K562 (cell line): ENCODE measurements around the gene CARD11. TPM values are rescaled to one million over a fixed set of nuclear protein-coding genes. Genes with fewer than 3 reads are reported as not detected.

Experiments
- ATAC-seq: fragments of 200-7000 bp; cut with Tn5 transposase; 3 replicates; pipeline ENCODE4 v1.9.1; 2020; ENCODE audit warnings: moderate library complexity
- BruUV-seq: library from RNA; stranded (reverse); fragments of 400-500 nt; replicated peaks from 2 replicates; lab custom pipeline; 2021; lab: Mats Ljungman, UMichigan
- CTCF ChIA-PET: fragments of 300-600 bp; formaldehyde crosslinking; extraction: SDS; loops from one replicate; lab custom pipeline; 2021; ENCODE audit warnings: low intra/inter-chr PET ratio; lab: Yijun Ruan, JAX
- POLR2A ChIA-PET: fragments of 300-600, 350-650 bp; sonication (Branson Sonifier 250); formaldehyde crosslinking; extraction: SDS; loops from one replicate; lab custom pipeline; 2021; ENCODE audit warnings: antibody characterized with exemption, inconsistent platforms; lab: Yijun Ruan, JAX
- DNase-seq, 4 experiments: peaks; one replicate each; pipeline versions ENCODE4 v3.0.0 to v3.0.0-alpha.2; 2011 to 2018; ENCODE audit warnings: low spot score in 3 of 4, mixed read lengths in 3 of 4; ENCODE audit errors: extremely low read depth in 1 of 4
- FAIRE-seq: peaks from 2 replicates; lab custom pipeline; 2011; peaks lifted over from hg19 to GRCh38; lab: Jason Lieb, UNC
- H2AFZ ChIP-seq: 2 replicates; pipeline ENCODE4 v1.6.0; 2011; ENCODE audit warnings: low read depth, low read length, control low read depth, inconsistent platforms
- H3K27ac ChIP-seq: fragments of 200-600 bp; 3 replicates; pipeline ENCODE4 v1.8.0; 2011; ENCODE audit warnings: low read depth, mild to moderate bottlenecking, control low read depth, inconsistent platforms, low read length, moderate library complexity, mixed read lengths; ENCODE audit errors: extremely low read depth
- H3K27me3 ChIP-seq, 2 experiments: fragments of 300-600 bp in 1 of 2; 2 replicates in 1 of 2; 3 replicates in 1 of 2; pipeline versions ENCODE4 v1.6.0 to v1.8.0; 2011; ENCODE audit warnings: inconsistent platforms in 2 of 2, low read length in 2 of 2, mild to moderate bottlenecking in 1 of 2, mixed read lengths in 1 of 2, moderate library complexity in 1 of 2; ENCODE audit not compliant: control insufficient read depth in 2 of 2, insufficient read depth in 2 of 2
- H3K36me3 ChIP-seq: fragments of 300-600 bp; 3 replicates; pipeline ENCODE4 v1.8.0; 2011; ENCODE audit warnings: mild to moderate bottlenecking, low read length, inconsistent platforms; ENCODE audit not compliant: control insufficient read depth, insufficient read depth
- H3K4me1 ChIP-seq, 2 experiments: fragments of 200-600 bp in 1 of 2; replicated peaks in 1 of 2; 2 replicates in 1 of 2; 3 replicates in 1 of 2; pipeline versions ENCODE4 v1.5.1 to v1.8.0; 2011; ENCODE audit warnings: inconsistent platforms in 2 of 2, low read length in 2 of 2, mild to moderate bottlenecking in 1 of 2, mixed read lengths in 1 of 2, moderate library complexity in 1 of 2; ENCODE audit not compliant: control insufficient read depth in 2 of 2, insufficient read depth in 2 of 2
- H3K4me2 ChIP-seq: 2 replicates; pipeline ENCODE4 v1.6.1; 2011; ENCODE audit warnings: low read length, control low read depth, inconsistent platforms, mixed read lengths; ENCODE audit not compliant: insufficient read depth
- H3K4me3 ChIP-seq: fragments of 200-600 bp; sonication (generic), shearing (Covaris generic); 2 replicates; pipeline ENCODE4 v1.5.1; 2016; ENCODE audit warnings: control low read depth, inconsistent platforms
- H3K79me2 ChIP-seq: fragments of 200-600 bp; 3 replicates; pipeline ENCODE4 v1.8.0; 2011; ENCODE audit warnings: low read length, inconsistent platforms; ENCODE audit not compliant: control insufficient read depth, insufficient read depth
- H3K9ac ChIP-seq, 2 experiments: 2 replicates each; pipeline versions ENCODE4 v1.6.0 to v1.6.1; 2011; ENCODE audit warnings: low read depth in 2 of 2, low read length in 2 of 2, control low read depth in 1 of 2, inconsistent platforms in 1 of 2, mild to moderate bottlenecking in 1 of 2, mixed read lengths in 1 of 2; ENCODE audit not compliant: insufficient read depth in 1 of 2
- H3K9me1 ChIP-seq: one replicate; pipeline ENCODE4 v1.6.0; 2011; ENCODE audit warnings: inconsistent platforms, mild to moderate bottlenecking, low read length, moderate library complexity; ENCODE audit not compliant: control insufficient read depth, insufficient read depth
- H3K9me3 ChIP-seq: replicated peaks from 2 replicates; pipeline ENCODE4 v1.5.1; 2011; ENCODE audit warnings: low read depth, low read length, inconsistent platforms; ENCODE audit not compliant: control insufficient read depth, insufficient read depth
- H4K20me1 ChIP-seq: replicated peaks from 2 replicates; pipeline ENCODE4 v1.6.1; 2011; ENCODE audit warnings: low read length, inconsistent platforms, mixed read lengths; ENCODE audit not compliant: control insufficient read depth, insufficient read depth
- CTCF ChIP-seq, 3 experiments: IDR thresholded peaks in 2 of 3; conservative IDR thresholded peaks in 1 of 3; 2 replicates each; pipeline ENCODE4 v1.5.1; 2011 to 2012; ENCODE audit warnings: low read length in 3 of 3, mild to moderate bottlenecking in 3 of 3, control low read depth in 2 of 3, improper control_type of control experiment in 1 of 3, inconsistent platforms in 1 of 3, low read depth in 1 of 3, mixed read lengths in 1 of 3, moderate library complexity in 1 of 3; ENCODE audit not compliant: insufficient read depth in 2 of 3
- E4F1 ChIP-seq: fragments of 250-450 bp; sonication (Bioruptor Pico); IDR thresholded peaks from 2 replicates; pipeline ENCODE4 v1.5.0; 2021; ENCODE audit warnings: mild to moderate bottlenecking, borderline replicate concordance
- GABPB2 ChIP-seq: fragments of 250-450 bp; sonication (Bioruptor Pico); conservative IDR thresholded peaks from 2 replicates; pipeline ENCODE4 v1.5.1; 2021; ENCODE audit warnings: mild to moderate bottlenecking
- PRPF4 ChIP-seq: fragments of 200-400 bp; formaldehyde crosslinking; IDR thresholded peaks from one replicate; pipeline ENCODE4 v1.6.1; 2017; ENCODE audit warnings: low read length, low read depth, mild to moderate bottlenecking; ENCODE audit not compliant: insufficient read depth, poor library complexity, severe bottlenecking
- ZNF512 ChIP-seq: IDR thresholded peaks from 2 replicates; pipeline ENCODE4 v1.6.1; 2016; ENCODE audit warnings: missing genetic modification characterization, missing compliant biosample characterization
- ZNF584 ChIP-seq: fragments of 200-800 bp; sonication (Bioruptor generic); IDR thresholded peaks from 2 replicates; pipeline ENCODE4 v1.6.1; 2016; ENCODE audit warnings: low read depth, mild to moderate bottlenecking, missing genetic modification characterization, missing compliant biosample characterization
- WGBS: fragments of 100-300 bp; shearing (Covaris generic); methylation state at CpG from one replicate; pipeline ENCODE4 v1.1.6; 2016; ENCODE audit warnings: low coverage, mixed read lengths; ENCODE audit not compliant: insufficient coverage; ENCODE audit errors: missing lambda C conversion rate; 5-methylcytosine and 5-hydroxymethylcytosine counted together
- in situ Hi-C: fragments of 300-500 bp; cut with MboI; formaldehyde crosslinking; loops from 4 replicates; pipeline ENCODE4 v1.15.0; 2018; ENCODE audit warnings: inconsistent platforms, mixed read lengths
- intact Hi-C: fragments of 100-400 bp; cut with micrococcal nuclease; formaldehyde crosslinking; loops from 2 replicates; pipeline ENCODE4 v1.14.2; 2022
- polyA plus RNA-seq, 8 experiments: library from polyadenylated mRNA; depleted of rRNA in 4 of 8; stranded (reverse) in 5 of 8; unstranded in 3 of 8; fragments of >200 nt; fragmentation: Nextera tagmentation in 2 of 8; fragmentation: Illumina TruSeq in 1 of 8; extraction: Ambion mirVana in 2 of 8; extraction: Trizol in 1 of 8; gene quantifications; 2 replicates each; pipeline versions ENCODE4 v1.2.1 to v1.2.3, GENCODE V29; 2011 to 2014; ENCODE audit warnings: inconsistent platforms in 1 of 8, missing spikeins in 1 of 8
- total RNA-seq, 7 experiments: library from RNA; depleted of rRNA in 6 of 7; stranded (reverse); fragments of >200 nt in 6 of 7; fragmentation: Illumina TruSeq in 2 of 7; extraction: Trizol in 2 of 7; gene quantifications; 2 replicates each; pipeline versions ENCODE4 v1.2.1 to v1.2.3, GENCODE V29; 2011 to 2021; ENCODE audit warnings: low replicate concordance in 1 of 7
- TF ChIP-seq, protein P1 (sequence below): sonication (generic); formaldehyde crosslinking; IDR thresholded peaks from 2 replicates; pipeline ENCODE4 v1.5.0; 2020; ENCODE audit warnings: missing genetic modification reagents
- TF ChIP-seq, protein P2 (sequence below): fragments of 250-450 bp; sonication (Bioruptor Pico); IDR thresholded peaks from 2 replicates; pipeline ENCODE4 v1.5.0; 2021; ENCODE audit warnings: mild to moderate bottlenecking, moderate library complexity

Gene CARD11
- total and polyA plus RNA-seq, 9 of the 15 experiments (the other 6 are each of a cell fraction or from before 2014, with no cell fraction given): 0.07 to 12.8 (median 5.7) TPM

GRCh38 chr7:2985866-2986265 is 57.8 kb downstream of the CARD11 start:
- Histone ChIP-seq H4K20me1 (no peaks in the 10 kb centered on the region), H3K27ac (no peak overlapping the region), H3K36me3 (no peaks in the 10 kb centered on the region), H3K9me3 (no peaks in the 10 kb centered on the region), H3K27me3 (no peaks in the 10 kb centered on the region), H3K4me1 (peaks cover 0 to 5% of the 10 kb centered on the region in 2 experiments; a peak in 2 of 5 replicates), H3K4me3 (no peak overlapping the region), H3K4me2 (no peak overlapping the region), H3K9ac (no peak overlapping the region), H3K79me2 (no peaks in the 10 kb centered on the region), H3K9me1 (no peaks in the 10 kb centered on the region), H2AFZ (no peak overlapping the region)
- no peak for ATAC-seq
- WGBS: 69% methylated on average over 14 of the region's 14 CpGs
- in situ Hi-C loops: no loop called here
- DNase-seq: no peak
- ChIA-PET POLR2A (interaction anchor here (0.6 kb wide), 1 partner anchor 24 kb away, joined by 3 read pairs; no protein-coding TSS in a partner anchor), CTCF (no interaction called here)
- no peak for FAIRE-seq
- intact Hi-C loops: no loop called here
- no TSS peak for BruUV-seq
- TF ChIP-seq ZNF584 (CRISPR knock-in tag) (no peak), E4F1 (CRISPR knock-in tag) (no peak), GABPB2 (no peak), PRPF4 (no peak), ZNF512 (tag) (no peak), CTCF (IDR thresholded peaks at IDR 0.05 in 2 of 3, conservative IDR thresholded peaks at IDR 0.05 in 1 of 3; ENCODE audit: insufficient read depth in 2 of 3, low read depth in 1 of 3, low read length in 3 of 3) (no peak)
- TF ChIP-seq, protein P1, sequence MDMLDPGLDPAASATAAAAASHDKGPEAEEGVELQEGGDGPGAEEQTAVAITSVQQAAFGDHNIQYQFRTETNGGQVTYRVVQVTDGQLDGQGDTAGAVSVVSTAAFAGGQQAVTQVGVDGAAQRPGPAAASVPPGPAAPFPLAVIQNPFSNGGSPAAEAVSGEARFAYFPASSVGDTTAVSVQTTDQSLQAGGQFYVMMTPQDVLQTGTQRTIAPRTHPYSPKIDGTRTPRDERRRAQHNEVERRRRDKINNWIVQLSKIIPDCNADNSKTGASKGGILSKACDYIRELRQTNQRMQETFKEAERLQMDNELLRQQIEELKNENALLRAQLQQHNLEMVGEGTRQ: no peak
- TF ChIP-seq, protein P2, sequence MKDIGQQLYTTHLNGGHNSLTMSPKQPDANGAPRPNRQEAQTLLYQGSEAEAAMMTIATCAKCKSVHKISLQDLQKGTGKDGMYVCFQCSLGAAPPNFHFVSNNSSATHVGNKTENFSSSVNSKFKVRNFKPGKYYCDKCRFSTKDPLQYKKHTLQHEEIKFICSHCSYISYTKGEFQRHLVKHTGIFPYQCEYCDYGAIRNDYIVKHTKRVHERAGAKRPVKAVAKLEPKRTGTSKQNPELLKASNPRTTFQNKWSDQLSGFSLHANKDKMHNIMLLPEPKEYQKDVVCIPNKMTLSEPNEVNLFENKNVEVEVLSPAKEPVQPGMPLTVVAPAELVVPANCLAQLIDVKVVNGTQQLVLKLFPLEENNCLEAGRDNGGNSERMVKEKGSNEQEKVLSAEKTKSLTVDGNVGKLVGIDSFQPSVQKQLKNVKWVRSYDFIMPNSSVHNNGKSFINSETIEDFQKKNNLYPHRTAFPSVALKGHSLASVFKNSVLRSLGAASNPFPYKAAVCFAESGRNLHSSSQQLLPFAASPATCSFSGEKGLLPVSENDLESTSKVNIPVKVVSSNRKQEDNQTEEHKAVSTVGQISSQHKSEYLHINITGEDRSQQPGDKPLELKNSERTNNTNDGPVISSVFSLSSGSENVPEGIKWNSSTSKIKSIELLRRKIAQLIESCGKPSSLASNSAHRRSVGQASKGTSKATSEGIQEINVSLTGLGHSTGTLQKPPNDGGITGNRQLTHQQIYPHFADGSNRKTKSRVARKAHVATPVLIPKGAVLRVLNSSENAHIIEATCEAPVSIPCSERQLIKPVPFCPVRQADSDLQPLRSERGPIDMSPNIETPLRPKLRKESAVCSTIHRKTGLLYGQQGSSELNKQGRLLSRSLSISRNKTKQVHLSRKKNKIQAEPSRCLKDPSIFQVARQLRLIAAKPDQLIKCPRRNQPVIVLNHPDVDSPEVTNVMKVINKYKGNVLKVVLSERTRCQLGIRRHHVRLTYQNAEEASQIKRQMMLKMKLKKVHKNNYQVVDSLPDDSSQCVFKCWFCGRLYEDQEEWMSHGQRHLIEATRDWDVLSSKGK (CRISPR knock-in tag): no peak
